HG02885 (cell line): ENCODE data around the gene PITX2.

Experiments
- ATAC-seq: cut with Tn5 transposase; IDR thresholded peaks from one replicate; pipeline ENCODE4 v1.9.1; 2021; ENCODE audit warnings: mild to moderate bottlenecking; ENCODE audit not compliant: unreplicated experiment, poor library complexity

Gene PITX2

GRCh38 chr4:110622841-110623717, at the start of gene PITX2:
PITX2 (minus strand) TSS chr4:110623077; CDS start chr4:110622460, 617 bp downstream.
- peak; percentile 94 for ATAC-seq

- ATAC-seq: no peak
Observed at GRCh38 chr4:110671679-110672078, 48.8 kb upstream of the PITX2 start.

GRCh38 chr4:110669663-110670062, 46.8 kb upstream of the PITX2 start:
- ATAC-seq: no peak

- ATAC-seq: no peak
Observed at GRCh38 chr4:110668463-110669235, 45.8 kb upstream of the PITX2 start.

- ATAC-seq: no peak
Observed at GRCh38 chr4:110667670-110668069, 44.8 kb upstream of the PITX2 start.

GRCh38 chr4:110666030-110666429, 43.2 kb upstream of the PITX2 start:
- no peak for ATAC-seq

- ATAC-seq: no peak
Observed at GRCh38 chr4:110663738-110664444, 41.0 kb upstream of the PITX2 start.

- ATAC-seq: no peak
Observed at GRCh38 chr4:110663206-110663605, 40.3 kb upstream of the PITX2 start.

- ATAC-seq: no peak
Observed at GRCh38 chr4:110660755-110661154, 37.9 kb upstream of the PITX2 start.

- ATAC-seq: no peak
Observed at GRCh38 chr4:110654254-110654635, 31.4 kb upstream of the PITX2 start.

- no peak for ATAC-seq
Observed at GRCh38 chr4:110653321-110654253, 30.7 kb upstream of the PITX2 start.

- no peak for ATAC-seq
Observed at GRCh38 chr4:110644008-110644407, 21.1 kb upstream of the PITX2 start.

- no peak for ATAC-seq
Observed at GRCh38 chr4:110643096-110643495, 20.2 kb upstream of the PITX2 start.

GRCh38 chr4:110641218-110641617, 18.3 kb upstream of the PITX2 start:
- ATAC-seq: no peak

GRCh38 chr4:110640576-110640975, 17.7 kb upstream of the PITX2 start:
- no peak for ATAC-seq

GRCh38 chr4:110639207-110640090, 16.6 kb upstream of the PITX2 start:
- ATAC-seq: no peak

- ATAC-seq: no peak
Observed at GRCh38 chr4:110638089-110638746, 15.3 kb upstream of the PITX2 start.

GRCh38 chr4:110637408-110638088, 14.7 kb upstream of the PITX2 start:
- no peak for ATAC-seq
